GM23338 (cell line): Measurements from ENCODE around the gene CROCC2. TPM values are rescaled to one million over a fixed set of nuclear protein-coding genes. Genes with fewer than 3 reads are reported as not detected.

Experiments used
- ATAC-seq: fragments of 200-7000 bp; cut with Tn5 transposase; 3 replicates; pipeline ENCODE4 v1.9.1; 2020
- DNase-seq: peaks from one replicate; pipeline ENCODE4 v3.0.0-alpha.2; 2015; ENCODE audit warnings: low spot score
- H2AFZ ChIP-seq: fragments of 200-600 bp; sonication (generic); 2 replicates; pipeline ENCODE4 v1.8.0; 2016; ENCODE audit warnings: antibody characterized with exemption, mild to moderate bottlenecking, moderate library complexity
- H3F3A ChIP-seq: fragments of 200-600 bp; sonication (generic); replicated peaks from 2 replicates; pipeline ENCODE4 v1.8.0; 2017; ENCODE audit warnings: antibody characterized with exemption, mixed run types, low read depth
- H3K27ac ChIP-seq: fragments of 200-600 bp; sonication (generic); 2 replicates; pipeline ENCODE4 v1.6.1; 2016; ENCODE audit warnings: low read depth
- H3K27me3 ChIP-seq: fragments of 200-600 bp; sonication (generic); 2 replicates; pipeline ENCODE4 v1.8.0; 2016; ENCODE audit warnings: mild to moderate bottlenecking, mixed run types, moderate library complexity; ENCODE audit not compliant: insufficient read depth
- H3K36me3 ChIP-seq: fragments of 200-600 bp; sonication (generic); 2 replicates; pipeline ENCODE4 v1.8.0; 2016; ENCODE audit warnings: mild to moderate bottlenecking; ENCODE audit not compliant: insufficient read depth
- H3K4me1 ChIP-seq: fragments of 200-600 bp; sonication (generic); 2 replicates; pipeline ENCODE4 v1.8.0; 2016; ENCODE audit warnings: mild to moderate bottlenecking, moderate library complexity; ENCODE audit not compliant: insufficient read depth
- H3K4me2 ChIP-seq: fragments of 200-600 bp; sonication (generic); 2 replicates; pipeline ENCODE4 v1.7.1; 2017; ENCODE audit warnings: mixed run types
- H3K4me3 ChIP-seq: fragments of 200-600 bp; sonication (generic); 2 replicates; pipeline ENCODE4 v1.6.1; 2016; ENCODE audit warnings: mixed run types
- H3K79me2 ChIP-seq: fragments of 200-600 bp; sonication (generic); replicated peaks from 2 replicates; pipeline ENCODE4 v1.8.0; 2017; ENCODE audit warnings: mild to moderate bottlenecking; ENCODE audit not compliant: insufficient read depth
- H3K9me2 ChIP-seq: fragments of 200-600 bp; sonication (generic); 2 replicates; pipeline ENCODE4 v1.8.0; 2017; ENCODE audit not compliant: insufficient read depth
- H4K20me1 ChIP-seq: fragments of 200-600 bp; sonication (generic); replicated peaks from 2 replicates; pipeline ENCODE4 v1.8.0; 2017; ENCODE audit warnings: mild to moderate bottlenecking; ENCODE audit not compliant: insufficient read depth
- H3K27ac Mint-ChIP-seq: 2 replicates; pipeline ENCODE4 v1.8.0; 2020; ENCODE audit warnings: inconsistent platforms, mild to moderate bottlenecking, moderate library complexity, mixed read lengths
- H3K27me3 Mint-ChIP-seq: 3 replicates; pipeline ENCODE4 v1.8.0; 2022; ENCODE audit warnings: low read depth, mild to moderate bottlenecking, moderate library complexity, mixed read lengths, inconsistent platforms; ENCODE audit not compliant: insufficient read depth, poor library complexity
- H3K36me3 Mint-ChIP-seq: 3 replicates; pipeline ENCODE4 v1.8.0; 2021; ENCODE audit warnings: low read depth, mild to moderate bottlenecking, inconsistent platforms, moderate library complexity, mixed read lengths
- H3K4me1 Mint-ChIP-seq: 3 replicates; pipeline ENCODE4 v1.8.0; 2020; ENCODE audit warnings: mild to moderate bottlenecking, inconsistent platforms, mixed read lengths
- H3K4me3 Mint-ChIP-seq: 3 replicates; pipeline ENCODE4 v1.8.0; 2021; ENCODE audit warnings: moderate library complexity, mild to moderate bottlenecking, inconsistent platforms, mixed read lengths
- H3K9me3 Mint-ChIP-seq: 3 replicates; pipeline ENCODE4 v1.8.0; 2020; ENCODE audit warnings: moderate library complexity, mild to moderate bottlenecking, inconsistent platforms, mixed read lengths
- CTCF ChIP-seq, 2 experiments: fragments of 200-600 bp in 1 of 2; sonication (generic) in 1 of 2; conservative IDR thresholded peaks; 2 replicates each; pipeline versions ENCODE4 v1.5.1 to v1.6.1; 2016 to 2017; ENCODE audit warnings: antibody characterized with exemption in 2 of 2, low read depth in 2 of 2, mild to moderate bottlenecking in 2 of 2, moderate library complexity in 1 of 2
- EZH2 ChIP-seq: fragments of 200-600 bp; sonication (generic); IDR thresholded peaks from one replicate; pipeline ENCODE4 v1.8.0; 2017; ENCODE audit warnings: antibody characterized with exemption, mild to moderate bottlenecking, low read depth; ENCODE audit not compliant: unreplicated experiment
- NANOG ChIP-seq: IDR thresholded peaks from 2 replicates; pipeline ENCODE4 v1.6.1; 2016; ENCODE audit warnings: antibody characterized with exemption, borderline replicate concordance
- POLR2AphosphoS5 ChIP-seq: IDR thresholded peaks from 2 replicates; pipeline ENCODE4 v1.6.1; 2016; ENCODE audit warnings: antibody characterized with exemption, low read depth
- ZNF114 ChIP-seq: fragments of 250-450 bp; sonication (Bioruptor Pico); IDR thresholded peaks from 2 replicates; pipeline ENCODE4 v1.5.0; 2020; ENCODE audit warnings: mild to moderate bottlenecking, moderate library complexity
- ZNF462 ChIP-seq: fragments of 250-450 bp; sonication (Bioruptor Pico); IDR thresholded peaks from 2 replicates; pipeline ENCODE4 v1.5.0; 2020; ENCODE audit warnings: mild to moderate bottlenecking, moderate library complexity
- polyA plus RNA-seq: library from polyadenylated mRNA; unstranded; fragments of >200 nt; fragmentation: Nextera tagmentation; extraction: Ambion mirVana; gene quantifications from 2 replicates; pipeline ENCODE4 v1.2.1, GENCODE V29; 2016
- total RNA-seq: library from RNA; depleted of rRNA; stranded (reverse); fragments of >200 nt; shearing (Covaris generic); gene quantifications from 2 replicates; pipeline ENCODE4 v1.2.3, GENCODE V29; 2014

Gene CROCC2
- total and polyA plus RNA-seq, 2 experiments from 2014 or later = not detected

- no peak for TF ChIP-seq ZNF462 (CRISPR knock-in tag)
Observed at GRCh38 chr2:240900141-240900860, 5.8 kb upstream of the CROCC2 start (continued).

- Mint-ChIP-seq H3K9me3 (peaks cover 13% of the 10 kb centered on the region; the same call in 1 of the 3 replicates), H3K27ac (no peak overlapping the region), H3K36me3 (no peaks in the 10 kb centered on the region), H3K4me3 (no peak overlapping the region), H3K4me1 (no peaks in the 10 kb centered on the region; the same call in 2 of the 3 replicates), H3K27me3 (peaks cover 14% of the 10 kb centered on the region)
- no peak overlapping the region for H3K27ac ChIP-seq
- DNase-seq (no peak), ATAC-seq (no peak)
- H3K4me2 ChIP-seq = no peak overlapping the region
- H3F3A ChIP-seq = no peaks in the 10 kb centered on the region
- no peak overlapping the region for H3K4me3 ChIP-seq
- H4K20me1 ChIP-seq = no peaks in the 10 kb centered on the region
- H3K36me3 ChIP-seq = no peaks in the 10 kb centered on the region
- no peaks in the 10 kb centered on the region for H3K79me2 ChIP-seq
- H3K9me2 ChIP-seq = no peaks in the 10 kb centered on the region
- H2AFZ ChIP-seq = no peak overlapping the region
- TF ChIP-seq EZH2 (no peak), NANOG (no peak), ZNF114 (CRISPR knock-in tag) (no peak), CTCF (conservative IDR thresholded peaks at IDR 0.05; ENCODE audit: low read depth in 2 of 2) (no peak), POLR2AphosphoS5 (no peak)
- H3K27me3 ChIP-seq = no peaks in the 10 kb centered on the region
- no peaks in the 10 kb centered on the region for H3K4me1 ChIP-seq
Observed at GRCh38 chr2:240901986-240902614, 4.0 kb upstream of the CROCC2 start.
